ENCODE data around the gene LIN37. TPM values are rescaled to one million over a fixed set of nuclear protein-coding genes. Genes with fewer than 3 reads are reported as not detected.

LIN37 gene
- total and polyA plus RNA-seq, 2 donors (not counting 3 experiments of a cell fraction or from before 2014, with no cell fraction given), result 11.3 to 21.4 TPM

GRCh38 chr19:35734273-35734672, 14.1 kb upstream of the LIN37 start:
- intact Hi-C loops (cut with micrococcal nuclease) (no loop called here), dilution Hi-C loops (cut with MboI; ENCODE audit: extremely low pct_ligation_motif_present, low sequenced_read_pairs) (no loop called here)
- peaks cover 13 to 68% of the 10 kb centered on the region in 2 experiments for H3K36me3 ChIP-seq (ENCODE audit: control insufficient read depth in 2 of 2, extremely low read depth in 1 of 2, insufficient read depth in 2 of 2, low read length in 2 of 2)
- no peak overlapping the region for H3K9ac ChIP-seq (replicated peaks; ENCODE audit: extremely low read depth, insufficient read depth, low read length)
- ChIA-PET CTCF (no interaction called here), POLR2A (no interaction called here)
- no peaks in the 10 kb centered on the region for H4K20me1 ChIP-seq (replicated peaks; ENCODE audit: control insufficient read depth, extremely low read depth, insufficient read depth, low read length)
- H3K27ac ChIP-seq (ENCODE audit: insufficient read depth, low read depth, low read length), result no peak overlapping the region
- no peaks in the 10 kb centered on the region for H3K4me1 ChIP-seq (ENCODE audit: control insufficient read depth, extremely low read depth, insufficient read depth, low read length)
- TF ChIP-seq MYC (IDR thresholded peaks at IDR 0.05; ENCODE audit: low read depth, low read length) (no peak), FOS (IDR thresholded peaks at IDR 0.05; ENCODE audit: borderline replicate concordance, insufficient read depth, low read length) (no peak), CTCF (IDR thresholded peaks at IDR 0.05; ENCODE audit: extremely low read depth in 1 of 2, insufficient read depth in 1 of 2, low read depth in 1 of 2, low read length in 2 of 2) (no peak), JUN (IDR thresholded peaks at IDR 0.05; ENCODE audit: borderline replicate concordance, insufficient read depth, insufficient read length, low read depth) (no peak), MAX (IDR thresholded peaks at IDR 0.05; ENCODE audit: insufficient read depth, insufficient read length) (no peak), POLR2AphosphoS5 (IDR thresholded peaks at IDR 0.05; ENCODE audit: insufficient read depth, low read depth, low read length) (no peak), EZH2 (IDR thresholded peaks at IDR 0.05; ENCODE audit: borderline replicate concordance, low read depth, low read length, severe bottlenecking) (no peak), GATA2 (IDR thresholded peaks at IDR 0.05; ENCODE audit: insufficient read depth, insufficient read length, low read depth, low read length) (no peak), POLR2A (IDR thresholded peaks at IDR 0.05; ENCODE audit: low read depth, low read length) (no peak)
- no peaks in the 10 kb centered on the region for H3K27me3 ChIP-seq (ENCODE audit: control insufficient read depth in 2 of 2, insufficient read depth in 2 of 2, low read length in 2 of 2)
- no peaks in the 10 kb centered on the region for H3K79me2 ChIP-seq (ENCODE audit: control insufficient read depth, insufficient read depth, low read length)
- DNase-seq (ENCODE audit: low read depth, low spot score), result no peak
- H3K4me2 ChIP-seq (ENCODE audit: insufficient read depth, low read length), result no peak overlapping the region
- no peak overlapping the region for H3K4me3 ChIP-seq (replicated peaks in 1 of 3; ENCODE audit: insufficient read depth in 1 of 3, low read depth in 1 of 3, low read length in 3 of 3)
- H3K9me1 ChIP-seq (replicated peaks; ENCODE audit: control insufficient read depth, extremely low read depth, insufficient read depth, low read length), result no peaks in the 10 kb centered on the region
- no peak for FAIRE-seq
- H2AFZ ChIP-seq (ENCODE audit: low read depth, low read length), result no peak overlapping the region
- BruUV-seq (replicated peaks), result no TSS peak
- H3K9me3 ChIP-seq (replicated peaks; ENCODE audit: control insufficient read depth, insufficient read depth, low read length), result no peaks in the 10 kb centered on the region

Data from endothelial cell of umbilical vein (primary cell).